ENCODE measurements around the gene MYO16. TPM values are rescaled to one million over a fixed set of nuclear protein-coding genes. Genes with fewer than 3 reads are reported as not detected.

The MYO16 gene
- total RNA-seq, 1 experiment from 2014 or later, result not detected

GRCh38 chr13:108963846-108964600 lies 334.6 kb downstream of the MYO16 start:
- no peak overlapping the region for H4K91ac ChIP-seq (ENCODE audit: insufficient read length, low read depth, low read length)
- no peak overlapping the region for H2BK120ac ChIP-seq (ENCODE audit: low read depth, low read length, poor library complexity, severe bottlenecking)
- Mint-ChIP-seq H3K4me1 (0 out of 4 replicates have a peak, but pooled peaks cover 0 to 2% of the 10 kb centered on the region in 2 experiments), H3K27ac (no peak overlapping the region; a peak in 2 of 7 replicates), H3K27me3 (ENCODE audit: low read depth) (no peaks in the 10 kb centered on the region), H3K4me3 (no peak overlapping the region), H3K9me3 (no peaks in the 10 kb centered on the region), H3K36me3 (ENCODE audit: insufficient read depth in 1 of 3, low read depth in 3 of 3) (no peaks in the 10 kb centered on the region)
- no CpG with 5 or more reads among the region's 10 CpGs for WGBS (ENCODE audit: extremely low coverage, insufficient read length, low lambda C conversion rate)
- H4K5ac ChIP-seq (ENCODE audit: insufficient read length, low read depth, low read length), result no peak overlapping the region
- no peaks in the 10 kb centered on the region for H3K4me1 ChIP-seq (ENCODE audit: insufficient read depth, low read length)
- no peak overlapping the region for H3K4ac ChIP-seq (ENCODE audit: low read depth, low read length)
- H4K8ac ChIP-seq (replicated peaks; ENCODE audit: insufficient read length, low read depth, low read length), result no peak overlapping the region
- no peak overlapping the region for H2AFZ ChIP-seq (ENCODE audit: low read length)
- no peaks in the 10 kb centered on the region for H3K23me2 ChIP-seq (ENCODE audit: insufficient read length, low read depth, low read length, poor library complexity, severe bottlenecking)
- no peaks in the 10 kb centered on the region for H3K79me2 ChIP-seq (ENCODE audit: insufficient read depth, low read length)
- no peaks in the 10 kb centered on the region for H4K20me1 ChIP-seq (ENCODE audit: control insufficient read depth, insufficient read depth, insufficient read length)
- no peaks in the 10 kb centered on the region for H3K27me3 ChIP-seq (ENCODE audit: insufficient read depth, low read length)
- H2AK5ac ChIP-seq (ENCODE audit: insufficient read length, low read length), result no peak overlapping the region
- H2BK20ac ChIP-seq (ENCODE audit: low read depth, low read length, poor library complexity, severe bottlenecking), result no peak overlapping the region
- no peak overlapping the region for H3K14ac ChIP-seq (ENCODE audit: insufficient read depth, low read length)
- H3K79me1 ChIP-seq (ENCODE audit: insufficient read depth, low read depth, low read length, poor library complexity, severe bottlenecking), result no peaks in the 10 kb centered on the region
- no peak overlapping the region for H2BK15ac ChIP-seq (ENCODE audit: low read depth, low read length)
- H3K9me3 ChIP-seq (ENCODE audit: control insufficient read depth, low read depth, low read length), result no peaks in the 10 kb centered on the region
- H3K9ac ChIP-seq (ENCODE audit: extremely low read depth, insufficient read length, low read length), result no peak overlapping the region
- H2BK12ac ChIP-seq (ENCODE audit: insufficient read length, low read depth, low read length), result no peak overlapping the region
- H3K4me2 ChIP-seq (ENCODE audit: insufficient read depth, insufficient read length, low read length), result no peak overlapping the region
- no peak overlapping the region for H3K27ac ChIP-seq (ENCODE audit: insufficient read length, low read depth, low read length)
- H3K18ac ChIP-seq (ENCODE audit: insufficient read length, low read depth, low read length), result no peak overlapping the region
- no peak for TF ChIP-seq CTCF (conservative IDR thresholded peaks at IDR 0.05)
- H3K56ac ChIP-seq (ENCODE audit: insufficient read length, low read depth, low read length), result no peak overlapping the region
- no peak overlapping the region for H2BK5ac ChIP-seq (ENCODE audit: insufficient read length, low read length)
- no peak overlapping the region for H3K23ac ChIP-seq (ENCODE audit: insufficient read length, low read depth, low read length)
- no peak overlapping the region for H3T11ph ChIP-seq (ENCODE audit: low read length)
- no peak for DNase-seq
